ENCODE data around the gene B3GNT7.

- TF ChIP-seq YY1 (IDR thresholded peaks at IDR 0.05; ENCODE audit: insufficient read depth, insufficient read length) (no peak), ZNF274 (IDR thresholded peaks at IDR 0.05; ENCODE audit: low read depth, low read length) (no peak), SUZ12 (IDR thresholded peaks at IDR 0.05; ENCODE audit: extremely low read depth, insufficient read depth, insufficient read length) (no peak)
Measured at GRCh38 chr2:231387904-231388724, 7.4 kb upstream of the B3GNT7 start.

Data from NT2/D1 (cell line).